ENCODE measurements around the gene SNX8. TPM values are rescaled to one million over a fixed set of nuclear protein-coding genes. Genes with fewer than 3 reads are reported as not detected.

SNX8 gene
- polyA plus RNA-seq, 2 of the 4 experiments (the other 2 are of a cell fraction), result 21.2 to 36.3 TPM

DNA sequence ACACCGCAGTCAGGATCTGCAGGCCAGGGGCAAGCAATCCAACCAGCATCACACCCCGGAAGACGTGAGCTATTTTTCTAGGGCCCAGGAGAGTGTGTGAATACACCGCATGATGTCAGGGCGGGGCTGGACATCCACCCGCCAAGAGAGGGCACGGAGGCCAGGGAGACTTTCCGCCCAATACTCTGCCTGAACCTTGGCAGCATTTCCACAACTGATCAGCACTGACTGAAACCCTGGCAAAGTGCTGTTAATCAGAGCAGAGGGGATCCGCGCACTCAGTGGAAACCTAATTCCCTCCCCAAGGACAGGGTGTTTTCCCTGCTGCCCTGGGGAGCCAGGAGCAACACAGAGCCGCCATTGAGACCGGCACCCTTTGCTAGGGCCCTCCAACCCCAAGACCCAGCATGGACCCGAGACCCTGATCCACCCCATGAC is 89.7 kb downstream of the SNX8 start:
- ATAC-seq, result no peak; a peak in 1 of 6 replicates
- no peak for DNase-seq (ENCODE audit: low read depth in 1 of 2, low spot score in 1 of 2)
- ChIA-PET CTCF (interaction anchor here (1.5 to 1.9 kb wide), 3 partner anchors 7 to 244 kb away, joined by 3 to 7 read pairs (median 3); no protein-coding TSS in a partner anchor), POLR2A (no interaction called here)
- Histone ChIP-seq H3K9me3 (no peaks in the 10 kb centered on the region), H3K4me2 (no peak overlapping the region), H3K4me3 (no peak overlapping the region), H3K4me1 (0 out of 3 replicates have a peak, but pooled peaks cover 6% of the 10 kb centered on the region), H3K27ac (no peak overlapping the region)
- FAIRE-seq, result no peak
- 93% methylated on average over 11 of the region's 13 CpGs for WGBS (ENCODE audit: missing lambda C conversion rate)
- TF ChIP-seq FOXS1 (CRISPR knock-in tag; IDR thresholded peaks at IDR 0.05) (no peak), TP53 (CRISPR knock-in tag; IDR thresholded peaks at IDR 0.05) (no peak)

DNA sequence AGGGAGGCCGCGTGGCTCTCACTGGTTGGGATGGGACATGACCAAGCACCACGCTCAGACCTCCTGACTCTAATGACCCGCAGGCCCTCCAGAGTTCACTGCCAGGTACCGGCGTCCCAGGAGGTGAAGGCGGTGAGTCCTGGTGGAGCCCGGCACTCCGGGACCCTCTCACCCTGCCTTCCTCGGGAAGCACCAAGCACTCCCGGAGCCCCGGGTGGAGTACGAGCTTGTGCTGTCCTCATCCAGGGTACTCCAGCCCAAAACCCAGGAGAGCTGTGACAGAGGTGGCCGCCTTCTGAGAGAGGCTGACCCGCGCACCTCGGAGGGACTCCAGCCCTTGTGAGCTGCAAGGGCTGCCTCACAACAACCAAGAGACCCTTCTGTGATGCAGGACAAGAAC is 90.9 kb downstream of the SNX8 start:
- no peak overlapping the region for H3K4me2 ChIP-seq
- TF ChIP-seq, protein P1, sequence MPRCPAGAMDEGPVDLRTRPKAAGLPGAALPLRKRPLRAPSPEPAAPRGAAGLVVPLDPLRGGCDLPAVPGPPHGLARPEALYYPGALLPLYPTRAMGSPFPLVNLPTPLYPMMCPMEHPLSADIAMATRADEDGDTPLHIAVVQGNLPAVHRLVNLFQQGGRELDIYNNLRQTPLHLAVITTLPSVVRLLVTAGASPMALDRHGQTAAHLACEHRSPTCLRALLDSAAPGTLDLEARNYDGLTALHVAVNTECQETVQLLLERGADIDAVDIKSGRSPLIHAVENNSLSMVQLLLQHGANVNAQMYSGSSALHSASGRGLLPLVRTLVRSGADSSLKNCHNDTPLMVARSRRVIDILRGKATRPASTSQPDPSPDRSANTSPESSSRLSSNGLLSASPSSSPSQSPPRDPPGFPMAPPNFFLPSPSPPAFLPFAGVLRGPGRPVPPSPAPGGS (IDR thresholded peaks at IDR 0.05), result no peak
- TF ChIP-seq, protein P2, sequence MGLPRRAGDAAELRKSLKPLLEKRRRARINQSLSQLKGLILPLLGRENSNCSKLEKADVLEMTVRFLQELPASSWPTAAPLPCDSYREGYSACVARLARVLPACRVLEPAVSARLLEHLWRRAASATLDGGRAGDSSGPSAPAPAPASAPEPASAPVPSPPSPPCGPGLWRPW (IDR thresholded peaks at IDR 0.05), result no peak
- no peak for TF ChIP-seq NPAS2 (CRISPR knock-in tag; IDR thresholded peaks at IDR 0.05; ENCODE audit: borderline replicate concordance)
- no peak for TF ChIP-seq FOSB (CRISPR knock-in tag; IDR thresholded peaks at IDR 0.05)
- no peak for TF ChIP-seq MAFK (IDR thresholded peaks at IDR 0.05; ENCODE audit: partially characterized antibody)
- TF ChIP-seq, protein P3, sequence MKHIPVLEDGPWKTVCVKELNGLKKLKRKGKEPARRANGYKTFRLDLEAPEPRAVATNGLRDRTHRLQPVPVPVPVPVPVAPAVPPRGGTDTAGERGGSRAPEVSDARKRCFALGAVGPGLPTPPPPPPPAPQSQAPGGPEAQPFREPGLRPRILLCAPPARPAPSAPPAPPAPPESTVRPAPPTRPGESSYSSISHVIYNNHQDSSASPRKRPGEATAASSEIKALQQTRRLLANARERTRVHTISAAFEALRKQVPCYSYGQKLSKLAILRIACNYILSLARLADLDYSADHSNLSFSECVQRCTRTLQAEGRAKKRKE (CRISPR knock-in tag; IDR thresholded peaks at IDR 0.05; ENCODE audit: low read depth), result no peak
- no peak for TF ChIP-seq SREBF2 (IDR thresholded peaks at IDR 0.05)
- TF ChIP-seq, protein P4, sequence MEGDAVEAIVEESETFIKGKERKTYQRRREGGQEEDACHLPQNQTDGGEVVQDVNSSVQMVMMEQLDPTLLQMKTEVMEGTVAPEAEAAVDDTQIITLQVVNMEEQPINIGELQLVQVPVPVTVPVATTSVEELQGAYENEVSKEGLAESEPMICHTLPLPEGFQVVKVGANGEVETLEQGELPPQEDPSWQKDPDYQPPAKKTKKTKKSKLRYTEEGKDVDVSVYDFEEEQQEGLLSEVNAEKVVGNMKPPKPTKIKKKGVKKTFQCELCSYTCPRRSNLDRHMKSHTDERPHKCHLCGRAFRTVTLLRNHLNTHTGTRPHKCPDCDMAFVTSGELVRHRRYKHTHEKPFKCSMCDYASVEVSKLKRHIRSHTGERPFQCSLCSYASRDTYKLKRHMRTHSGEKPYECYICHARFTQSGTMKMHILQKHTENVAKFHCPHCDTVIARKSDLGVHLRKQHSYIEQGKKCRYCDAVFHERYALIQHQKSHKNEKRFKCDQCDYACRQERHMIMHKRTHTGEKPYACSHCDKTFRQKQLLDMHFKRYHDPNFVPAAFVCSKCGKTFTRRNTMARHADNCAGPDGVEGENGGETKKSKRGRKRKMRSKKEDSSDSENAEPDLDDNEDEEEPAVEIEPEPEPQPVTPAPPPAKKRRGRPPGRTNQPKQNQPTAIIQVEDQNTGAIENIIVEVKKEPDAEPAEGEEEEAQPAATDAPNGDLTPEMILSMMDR (IDR thresholded peaks at IDR 0.05), result no peak
- no peak for TF ChIP-seq GATA3 (IDR thresholded peaks at IDR 0.05; ENCODE audit: borderline replicate concordance)
- TF ChIP-seq, protein P5, sequence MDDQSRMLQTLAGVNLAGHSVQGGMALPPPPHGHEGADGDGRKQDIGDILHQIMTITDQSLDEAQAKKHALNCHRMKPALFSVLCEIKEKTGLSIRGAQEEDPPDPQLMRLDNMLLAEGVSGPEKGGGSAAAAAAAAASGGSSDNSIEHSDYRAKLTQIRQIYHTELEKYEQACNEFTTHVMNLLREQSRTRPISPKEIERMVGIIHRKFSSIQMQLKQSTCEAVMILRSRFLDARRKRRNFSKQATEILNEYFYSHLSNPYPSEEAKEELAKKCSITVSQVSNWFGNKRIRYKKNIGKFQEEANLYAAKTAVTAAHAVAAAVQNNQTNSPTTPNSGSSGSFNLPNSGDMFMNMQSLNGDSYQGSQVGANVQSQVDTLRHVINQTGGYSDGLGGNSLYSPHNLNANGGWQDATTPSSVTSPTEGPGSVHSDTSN (IDR thresholded peaks at IDR 0.05), result no peak
- no peak for TF ChIP-seq KDM5A (IDR thresholded peaks at IDR 0.05)
- TF ChIP-seq HOXB13 (CRISPR knock-in tag; IDR thresholded peaks at IDR 0.05; ENCODE audit: low read depth), result no peak
- no peak for TF ChIP-seq HDAC2 (IDR thresholded peaks at IDR 0.05)
- no peak for TF ChIP-seq ESRRA (IDR thresholded peaks at IDR 0.05; ENCODE audit: borderline replicate concordance, low read length)
- TF ChIP-seq RAD21 (conservative IDR thresholded peaks at IDR 0.05 in 1 of 2, IDR thresholded peaks at IDR 0.05 in 1 of 2), result no peak
- TF ChIP-seq ZFP36 (IDR thresholded peaks at IDR 0.05; ENCODE audit: borderline replicate concordance, partially characterized antibody), result no peak
- no peak for TF ChIP-seq SMC3 (IDR thresholded peaks at IDR 0.05)
- FAIRE-seq (no peak), ATAC-seq (no peak), DNase-seq (ENCODE audit: low read depth in 1 of 2, low spot score in 1 of 2) (no peak)
- no peak overlapping the region for H3K4me3 ChIP-seq
- H3K27ac ChIP-seq, result no peak overlapping the region
- no peaks in the 10 kb centered on the region for H3K9me3 ChIP-seq
- WGBS (ENCODE audit: missing lambda C conversion rate), result 92% methylated on average over 7 of the region's 17 CpGs
- H3K4me1 ChIP-seq, result 0 out of 3 replicates have a peak, but pooled peaks cover 6% of the 10 kb centered on the region
- POLR2A ChIA-PET, result no interaction called here
- CTCF ChIA-PET, result interaction anchor here (1.5 to 1.9 kb wide), 3 partner anchors 8 to 246 kb away, joined by 3 to 7 read pairs (median 3); no protein-coding TSS in a partner anchor

All from A549 (cell line).